WERI-Rb-1 (cell line): ENCODE results near the gene C4orf17.

Source experiments
- DNase-seq: peaks from one replicate; pipeline ENCODE4 v3.0.0-alpha.2; 2020
- H3K27ac ChIP-seq: fragments of 250-450 bp; sonication (Bioruptor Pico); 2 replicates; pipeline ENCODE4 v1.5.1; 2020; ENCODE audit warnings: mild to moderate bottlenecking, moderate library complexity
- H3K27me3 ChIP-seq: fragments of 250-450 bp; sonication (Bioruptor Pico); 2 replicates; pipeline ENCODE4 v1.5.1; 2021; ENCODE audit warnings: mild to moderate bottlenecking, low read depth, moderate library complexity; ENCODE audit not compliant: insufficient read depth, severe bottlenecking
- H3K36me3 ChIP-seq: fragments of 250-450 bp; sonication (Bioruptor Pico); 2 replicates; pipeline ENCODE4 v1.5.1; 2020; ENCODE audit warnings: mild to moderate bottlenecking, moderate library complexity
- H3K4me3 ChIP-seq: 2 replicates; pipeline ENCODE4 v1.5.1; 2011; ENCODE audit warnings: low read depth, mild to moderate bottlenecking, control low read depth, low read length
- H3K9me3 ChIP-seq: fragments of 250-450 bp; sonication (Bioruptor Pico); 2 replicates; pipeline ENCODE4 v1.5.1; 2021; ENCODE audit warnings: mild to moderate bottlenecking, moderate library complexity; ENCODE audit not compliant: severe bottlenecking
- TF ChIP-seq, protein P1 (sequence below): IDR thresholded peaks from 2 replicates; pipeline ENCODE4 v1.5.1; 2011; ENCODE audit warnings: low read depth, mild to moderate bottlenecking, control low read depth, inconsistent platforms, low read length

C4orf17 gene

DNA sequence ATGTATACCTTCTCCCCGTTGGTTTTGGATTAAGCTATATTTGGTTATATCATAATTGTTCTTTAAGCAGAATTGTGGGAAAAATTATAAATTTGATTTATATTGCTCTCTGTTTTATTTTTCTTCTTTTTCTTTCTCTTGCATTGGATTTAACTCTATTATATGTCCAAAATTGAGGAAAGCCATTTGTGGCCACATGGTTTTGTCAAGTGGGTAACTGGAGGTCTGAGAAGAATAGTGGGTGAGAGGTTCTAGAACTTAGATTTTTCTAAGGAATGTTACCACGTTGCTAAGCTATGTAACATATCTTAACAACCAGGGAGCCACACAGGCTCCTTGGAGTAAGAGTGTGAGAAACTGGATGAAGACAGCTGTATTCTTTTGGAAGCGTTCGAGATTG is at the start of gene C4orf17:
Gene C4orf17, plus strand, starts transcription at position 301 of the 400 bp plus-strand sequence. CDS start 2,061 bp downstream, outside the sequence.
- H3K36me3 ChIP-seq = no peaks in the 10 kb centered on the region
- no peak for DNase-seq
- TF ChIP-seq, protein P1, sequence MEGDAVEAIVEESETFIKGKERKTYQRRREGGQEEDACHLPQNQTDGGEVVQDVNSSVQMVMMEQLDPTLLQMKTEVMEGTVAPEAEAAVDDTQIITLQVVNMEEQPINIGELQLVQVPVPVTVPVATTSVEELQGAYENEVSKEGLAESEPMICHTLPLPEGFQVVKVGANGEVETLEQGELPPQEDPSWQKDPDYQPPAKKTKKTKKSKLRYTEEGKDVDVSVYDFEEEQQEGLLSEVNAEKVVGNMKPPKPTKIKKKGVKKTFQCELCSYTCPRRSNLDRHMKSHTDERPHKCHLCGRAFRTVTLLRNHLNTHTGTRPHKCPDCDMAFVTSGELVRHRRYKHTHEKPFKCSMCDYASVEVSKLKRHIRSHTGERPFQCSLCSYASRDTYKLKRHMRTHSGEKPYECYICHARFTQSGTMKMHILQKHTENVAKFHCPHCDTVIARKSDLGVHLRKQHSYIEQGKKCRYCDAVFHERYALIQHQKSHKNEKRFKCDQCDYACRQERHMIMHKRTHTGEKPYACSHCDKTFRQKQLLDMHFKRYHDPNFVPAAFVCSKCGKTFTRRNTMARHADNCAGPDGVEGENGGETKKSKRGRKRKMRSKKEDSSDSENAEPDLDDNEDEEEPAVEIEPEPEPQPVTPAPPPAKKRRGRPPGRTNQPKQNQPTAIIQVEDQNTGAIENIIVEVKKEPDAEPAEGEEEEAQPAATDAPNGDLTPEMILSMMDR = no peak
- H3K27me3 ChIP-seq = no peaks in the 10 kb centered on the region
- H3K27ac ChIP-seq = no peak within 1 kb of the TSS
- no peaks in the 10 kb centered on the region for H3K9me3 ChIP-seq
- no peak within 1 kb of the TSS for H3K4me3 ChIP-seq

- H3K4me3 ChIP-seq = no peak overlapping the region
- no peaks in the 10 kb centered on the region for H3K27me3 ChIP-seq
- H3K36me3 ChIP-seq = no peaks in the 10 kb centered on the region
- no peak overlapping the region for H3K27ac ChIP-seq
- no peaks in the 10 kb centered on the region for H3K9me3 ChIP-seq
- TF ChIP-seq, protein P1 = no peak
- no peak for DNase-seq
Observed at GRCh38 chr4:99461623-99462401, 49.0 kb upstream of the C4orf17 start.

DNA sequence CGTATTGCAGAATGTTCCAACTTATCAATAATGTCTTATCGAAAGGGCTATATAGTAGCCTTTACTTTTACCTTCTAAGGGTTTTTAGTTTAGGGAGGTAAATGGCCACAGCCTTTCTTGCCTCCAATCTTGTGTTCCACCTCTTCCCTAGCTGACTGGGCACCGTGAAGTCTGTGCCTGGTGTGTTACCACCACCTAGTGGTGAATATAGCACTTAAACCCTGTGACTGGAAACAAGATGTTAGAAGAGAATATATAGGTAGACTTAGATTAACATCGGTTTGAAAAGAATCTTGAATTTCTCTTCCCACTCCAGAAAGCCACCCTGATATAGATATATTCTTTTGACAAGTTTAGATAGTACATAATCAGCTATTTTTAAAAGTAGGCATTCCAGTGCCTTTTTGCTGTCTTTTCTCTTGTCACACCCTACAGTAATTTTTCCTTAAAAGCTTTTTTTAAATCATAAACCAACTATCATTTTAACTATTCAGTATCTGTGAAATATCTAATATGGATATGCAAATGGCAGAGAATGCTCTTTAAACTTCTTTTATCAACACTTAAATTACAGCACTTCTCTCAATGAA is 47.9 kb upstream of the C4orf17 start:
- DNase-seq = peak; percentile 76
- H3K27me3 ChIP-seq = no peaks in the 10 kb centered on the region
- no peak overlapping the region for H3K4me3 ChIP-seq
- no peak overlapping the region for H3K27ac ChIP-seq
- no peaks in the 10 kb centered on the region for H3K9me3 ChIP-seq
- TF ChIP-seq, protein P1 = peak; percentile 75
- H3K36me3 ChIP-seq = no peaks in the 10 kb centered on the region

DNA sequence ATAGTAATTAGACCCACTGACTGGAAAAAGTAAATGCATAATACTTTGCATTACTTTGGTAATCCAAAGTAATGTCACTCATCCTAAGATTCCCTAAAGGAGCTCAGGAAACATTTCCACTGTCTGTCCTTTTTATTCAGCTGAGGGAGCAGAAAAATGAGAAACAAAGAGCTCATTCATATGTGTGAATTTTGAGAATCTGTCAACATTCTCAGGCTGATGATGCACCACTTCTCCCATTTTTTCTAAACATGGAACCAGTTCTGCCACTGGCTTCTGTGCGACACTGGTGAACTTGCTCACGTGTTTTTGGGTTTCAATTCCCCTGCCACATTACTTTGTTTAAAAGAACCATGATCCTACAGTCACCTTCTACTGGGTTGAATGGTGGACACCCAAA is 47.3 kb upstream of the C4orf17 start:
- no peaks in the 10 kb centered on the region for H3K9me3 ChIP-seq

GRCh38 chr4:99467887-99468286 is 42.9 kb upstream of the C4orf17 start:
- no peaks in the 10 kb centered on the region for H3K9me3 ChIP-seq
- TF ChIP-seq, protein P1 = no peak
- H3K36me3 ChIP-seq = no peaks in the 10 kb centered on the region
- no peak for DNase-seq
- no peak overlapping the region for H3K4me3 ChIP-seq
- H3K27ac ChIP-seq = no peak overlapping the region
- no peaks in the 10 kb centered on the region for H3K27me3 ChIP-seq

More for the DNA sequence above, 47.3 kb upstream of the C4orf17 start:
- no peak overlapping the region for H3K27ac ChIP-seq
- H3K4me3 ChIP-seq = no peak overlapping the region
- no peak for DNase-seq
- TF ChIP-seq, protein P1 = no peak
- no peaks in the 10 kb centered on the region for H3K27me3 ChIP-seq
- no peaks in the 10 kb centered on the region for H3K36me3 ChIP-seq
